NCI-H748 (cell line): ENCODE data around the gene ABL2.

Source experiments
- DNase-seq: peaks from one replicate; lab custom pipeline; 2025; ENCODE audit not compliant: unreplicated experiment; lab: John Stamatoyannopoulos, UW

ABL2 gene

DNA sequence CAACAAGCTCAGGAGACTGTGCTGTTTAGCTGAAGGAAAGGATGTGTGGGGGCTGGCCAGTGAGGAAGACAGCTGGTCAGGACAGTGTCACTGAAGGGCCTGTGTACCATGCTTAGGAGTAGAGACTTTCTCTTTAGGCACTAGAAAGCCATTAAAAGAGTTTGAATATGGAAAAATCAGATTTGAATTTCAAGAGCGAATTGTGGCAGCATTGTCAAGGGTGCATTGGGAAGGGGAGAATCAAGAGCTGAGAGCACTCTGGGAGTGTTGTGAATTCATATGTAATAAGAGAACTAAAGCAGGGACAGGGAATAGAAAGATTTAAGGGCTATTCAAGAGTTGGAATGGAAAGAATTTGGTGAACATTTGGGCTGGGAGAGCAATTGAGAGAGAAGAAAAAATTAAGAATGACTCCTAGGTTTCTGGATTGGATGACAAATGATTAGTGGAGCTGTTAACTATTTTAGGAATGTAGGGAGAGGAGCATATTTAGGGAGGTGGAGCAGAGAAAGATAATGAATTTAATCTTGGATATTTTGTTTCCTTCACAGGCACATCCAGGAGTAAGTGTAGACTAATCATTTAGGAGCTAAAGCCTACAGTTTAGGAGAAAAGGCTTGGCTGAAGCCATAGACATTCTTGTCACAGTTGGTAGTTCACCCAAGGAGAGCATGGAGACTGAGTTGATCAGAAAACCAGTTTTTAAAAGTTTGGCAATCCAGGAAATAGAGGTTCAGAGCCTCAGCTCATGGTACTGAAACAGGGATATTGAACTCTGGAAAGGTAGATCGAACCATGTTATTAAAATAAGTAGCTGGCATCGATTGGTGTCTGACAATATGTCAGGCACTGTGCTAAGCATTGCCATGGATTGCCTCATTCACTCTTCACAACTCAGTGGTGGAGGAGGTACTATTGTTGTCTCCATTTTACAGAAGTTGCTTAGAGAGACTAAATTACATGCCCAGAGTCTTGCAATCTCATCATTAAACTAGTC is 170.7 kb downstream of the ABL2 start:
- DNase-seq = no peak

DNA sequence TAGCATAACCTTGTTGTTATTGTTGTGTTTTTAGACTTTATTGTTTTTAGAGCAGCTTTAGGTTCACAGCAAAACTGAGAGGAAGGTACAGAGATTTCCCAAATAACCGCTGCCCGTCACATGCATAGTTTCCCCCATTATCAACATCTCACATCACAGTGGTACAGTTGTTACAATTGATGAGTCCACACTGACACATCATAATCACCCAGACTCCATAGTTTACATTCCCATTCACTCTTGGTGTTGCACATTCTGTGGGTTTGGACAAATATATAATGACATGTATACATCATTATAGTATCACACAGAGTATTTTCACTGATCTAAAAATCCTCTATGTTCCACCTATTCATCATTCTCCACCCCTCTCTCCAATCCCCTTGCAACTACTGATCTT is 173.5 kb downstream of the ABL2 start:
- DNase-seq = no peak

- DNase-seq = no peak
Measured at GRCh38 chr1:179053486-179053885, 176.0 kb downstream of the ABL2 start.

DNA sequence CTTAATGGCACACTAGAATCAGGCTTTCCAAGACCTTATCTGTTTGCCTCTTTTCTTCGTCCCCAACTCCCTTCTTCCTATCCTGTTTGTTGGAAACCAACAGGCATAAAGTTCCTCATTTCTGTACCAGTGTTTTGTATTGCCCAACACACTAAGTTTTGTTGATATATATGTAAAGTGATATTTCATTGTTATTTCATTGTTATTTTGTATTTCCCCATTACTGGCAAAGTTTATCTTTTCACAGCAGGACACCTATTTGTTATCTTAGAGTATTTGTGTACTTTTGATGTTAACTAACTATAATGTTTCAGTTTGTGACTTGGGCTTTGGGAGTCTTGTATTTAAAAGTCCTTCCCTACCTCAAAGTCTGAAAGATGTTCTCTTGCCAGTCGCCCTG is 176.7 kb downstream of the ABL2 start:
- DNase-seq = no peak
